NCI-H774 (cell line): ENCODE data around the gene MAGI2.

ENCODE experiments used
- DNase-seq: peaks from one replicate; lab custom pipeline; 2025; lab: John Stamatoyannopoulos, UW

Gene MAGI2

DNA sequence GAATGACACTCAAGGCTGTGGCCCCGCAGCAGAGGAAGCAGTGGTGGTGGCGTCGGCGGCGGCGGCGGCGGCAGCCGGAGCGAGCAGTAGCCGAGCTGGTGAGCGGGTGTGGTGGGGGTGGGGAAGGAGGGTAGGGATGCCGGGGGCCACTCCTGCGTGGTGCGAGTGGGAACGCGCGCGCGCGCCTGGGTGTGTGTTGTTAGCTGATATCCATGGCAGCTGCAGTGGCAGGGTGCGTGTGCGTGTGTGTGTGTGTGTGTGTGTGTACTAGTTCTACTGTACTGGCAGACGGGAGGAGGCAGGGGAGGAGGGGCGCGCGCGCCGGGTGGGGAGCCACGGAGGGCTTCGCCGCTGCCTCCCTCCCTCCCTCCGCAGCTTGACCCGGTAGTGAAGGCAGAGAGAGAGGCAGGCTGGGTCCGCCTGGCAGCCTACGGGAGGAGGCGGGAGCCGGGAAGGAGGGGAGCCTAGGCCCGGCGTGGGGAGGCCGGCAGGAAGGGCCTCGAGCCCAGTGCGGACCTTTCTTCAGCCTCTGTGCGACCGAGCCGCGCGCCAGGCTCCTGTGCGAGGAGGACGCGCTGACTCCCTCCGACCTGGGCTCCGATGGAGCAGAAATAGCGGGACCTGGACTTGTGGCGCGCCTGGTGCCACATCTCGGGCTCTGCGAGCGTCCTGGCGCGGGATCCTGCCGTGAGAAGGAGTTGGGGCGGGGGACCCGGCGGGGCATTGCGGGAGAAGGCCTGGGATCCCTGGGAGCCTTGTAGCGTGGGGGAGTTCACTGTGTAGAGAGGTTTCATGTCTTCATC, at the start of gene MAGI2:
TSS of gene MAGI2 (minus strand) at position 110 of the 803 bp plus-strand sequence. CDS start 347 bp downstream, outside the sequence.
- no peak for DNase-seq

DNA sequence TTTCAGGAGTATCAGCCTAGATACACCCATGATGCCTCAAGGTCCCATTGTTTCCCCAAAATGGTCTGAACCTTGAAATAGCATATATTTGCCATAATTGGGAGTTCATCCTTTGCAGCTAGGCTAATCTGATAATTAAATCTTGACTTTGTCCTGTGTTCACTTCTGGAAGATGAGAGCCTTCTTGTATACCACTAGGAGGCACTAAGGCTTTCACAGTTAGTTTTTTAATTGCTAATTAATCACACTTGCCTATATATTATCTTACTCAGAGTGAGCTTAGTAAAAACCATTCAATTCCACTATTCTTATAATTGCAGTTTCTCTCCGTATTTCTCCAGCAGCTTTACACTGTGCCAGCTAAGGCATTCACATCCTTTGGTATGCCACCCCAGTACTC, 48.7 kb upstream of the MAGI2 start:
- no peak for DNase-seq

DNA sequence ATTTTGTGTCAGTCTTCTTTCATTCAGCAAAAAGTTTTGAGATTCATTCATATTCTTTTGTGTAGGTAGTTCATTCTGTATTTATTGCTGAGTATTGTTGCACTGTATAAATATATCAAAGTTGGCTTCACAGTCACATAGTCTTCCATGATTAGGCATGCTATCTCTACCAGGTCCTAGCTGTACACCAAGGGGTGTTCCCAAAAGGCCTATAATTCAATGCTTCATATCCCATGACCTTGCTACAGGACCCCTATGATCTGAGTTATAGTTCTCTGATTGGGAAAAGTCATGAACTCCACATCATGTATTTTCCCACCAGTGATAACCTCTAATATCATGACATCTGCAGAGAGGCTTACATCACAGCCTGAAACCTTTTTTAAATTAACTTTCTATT, 47.3 kb upstream of the MAGI2 start:
- no peak for DNase-seq

DNA sequence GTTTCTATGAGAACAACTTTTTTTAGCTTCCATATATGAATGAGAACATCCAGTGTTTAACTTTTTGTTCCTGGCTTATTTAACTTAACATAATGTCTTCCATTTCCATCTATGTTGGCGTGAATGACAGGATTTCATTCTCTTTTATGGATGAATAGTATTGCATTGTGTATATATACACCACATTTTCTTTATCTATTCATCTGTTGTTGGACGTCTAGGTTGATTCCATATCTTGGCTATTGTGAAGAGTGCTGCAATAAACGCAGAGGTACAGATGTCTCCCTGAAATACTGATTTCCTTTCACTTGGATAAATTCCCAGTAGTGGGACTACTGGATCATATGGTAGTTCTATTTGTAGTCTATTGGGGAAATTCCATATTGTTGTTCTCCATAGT, 44.3 kb upstream of the MAGI2 start:
- no peak for DNase-seq

DNA sequence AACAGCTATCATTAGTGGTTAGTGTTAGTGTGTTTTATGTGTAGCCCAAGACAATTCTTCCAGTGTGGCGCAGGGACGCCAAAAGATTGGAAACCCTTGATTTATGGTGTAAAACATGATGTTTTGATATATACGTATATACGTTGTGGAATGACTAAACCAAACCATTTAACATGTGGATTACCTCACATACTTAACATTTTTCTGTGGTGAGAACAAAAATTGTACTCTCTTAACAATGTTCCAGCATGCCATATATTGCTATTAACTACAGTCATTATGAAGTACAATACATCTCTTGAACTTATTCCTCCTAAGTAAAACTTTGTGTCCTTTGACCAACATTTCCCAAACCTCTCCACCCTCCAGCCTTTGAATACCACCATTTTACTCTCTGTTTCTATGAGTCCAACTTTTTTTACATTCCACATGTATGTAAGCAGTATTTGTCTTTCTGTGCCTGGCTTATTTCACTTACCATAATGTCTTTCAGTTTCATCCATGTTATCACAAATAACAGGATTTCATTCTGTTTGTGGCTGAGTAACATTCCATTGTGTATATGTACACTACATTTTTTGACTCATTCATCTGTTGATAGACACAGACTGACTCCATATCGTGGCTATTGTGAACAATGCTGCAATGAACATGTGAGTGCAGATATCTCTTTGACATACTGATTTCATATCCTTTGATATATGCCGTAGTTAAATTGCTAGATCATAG, 42.2 kb upstream of the MAGI2 start:
- no peak for DNase-seq

DNA sequence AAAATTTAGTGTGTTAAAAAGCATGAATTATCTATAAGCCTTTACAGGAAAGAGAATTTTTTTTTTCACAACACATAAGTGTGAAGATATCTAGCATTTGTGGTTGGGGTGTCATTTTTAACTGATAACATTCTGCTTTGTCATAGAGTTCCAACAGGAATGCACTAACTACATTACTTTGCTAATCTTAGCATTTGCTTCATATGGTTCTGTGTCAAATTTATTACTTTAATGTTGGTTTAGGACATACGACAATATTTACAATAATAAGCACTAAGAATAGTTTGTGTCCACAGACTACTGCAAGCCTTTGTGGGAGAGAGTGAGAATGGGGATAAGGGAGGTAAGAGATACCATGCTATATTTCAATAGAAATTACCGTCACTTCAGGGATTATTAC, 40.6 kb upstream of the MAGI2 start:
- no peak for DNase-seq

DNA sequence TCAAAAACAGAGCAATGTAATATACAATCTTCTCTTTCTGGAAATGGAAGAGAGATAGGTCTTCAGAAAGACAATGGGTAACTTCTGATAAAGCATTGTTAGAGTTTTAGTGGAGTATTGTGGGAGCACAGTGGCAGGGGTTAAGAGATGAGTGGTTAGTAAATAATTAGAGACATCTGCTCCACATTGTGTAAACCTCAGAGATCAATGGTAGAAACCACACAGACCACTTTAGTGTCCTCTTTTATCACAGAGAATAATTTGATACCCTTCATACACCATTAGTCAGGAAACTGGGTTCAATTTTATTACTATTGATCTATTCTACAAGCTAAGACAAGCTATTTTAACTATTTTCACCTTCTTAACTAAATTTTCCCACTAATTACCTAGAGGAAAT, 35.9 kb upstream of the MAGI2 start:
- DNase-seq = no peak

DNA sequence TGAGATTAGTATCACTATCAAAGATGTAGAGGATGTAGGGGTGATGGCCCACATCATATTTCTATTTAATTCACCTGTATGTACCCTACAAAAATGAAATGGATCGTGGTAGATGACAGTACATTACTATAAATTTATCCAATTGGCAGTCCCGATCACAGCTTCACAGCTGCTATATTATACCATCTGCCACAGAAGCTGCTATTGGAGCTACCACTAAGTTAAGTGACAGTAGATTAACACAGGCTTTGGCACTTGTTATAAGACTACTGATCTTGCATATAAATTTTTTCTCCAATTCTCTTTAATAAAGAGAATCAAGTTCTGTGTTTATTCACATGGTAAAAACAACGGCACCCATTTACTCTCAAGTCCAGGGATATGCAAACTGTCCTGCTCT, 24.9 kb upstream of the MAGI2 start:
- DNase-seq = no peak

DNA sequence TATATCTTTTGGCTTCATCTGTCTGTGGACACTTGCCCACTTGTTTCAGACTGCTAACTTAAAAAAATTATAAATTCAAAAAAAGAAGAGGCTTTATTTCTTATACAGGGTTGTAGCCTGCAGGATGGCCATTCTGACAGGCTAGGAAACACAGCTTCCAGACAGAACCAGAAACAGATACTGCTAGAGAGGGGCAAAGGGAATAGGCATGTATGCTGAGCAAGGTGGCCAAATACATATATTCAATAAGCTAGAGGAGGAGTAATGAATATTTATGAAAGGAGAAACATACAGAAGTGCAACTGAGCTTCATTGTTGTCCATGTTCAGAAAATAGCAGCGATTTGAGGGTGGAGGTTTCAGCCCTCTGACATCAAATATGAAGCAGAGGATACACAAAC, 22.0 kb upstream of the MAGI2 start:
- no peak for DNase-seq

DNA sequence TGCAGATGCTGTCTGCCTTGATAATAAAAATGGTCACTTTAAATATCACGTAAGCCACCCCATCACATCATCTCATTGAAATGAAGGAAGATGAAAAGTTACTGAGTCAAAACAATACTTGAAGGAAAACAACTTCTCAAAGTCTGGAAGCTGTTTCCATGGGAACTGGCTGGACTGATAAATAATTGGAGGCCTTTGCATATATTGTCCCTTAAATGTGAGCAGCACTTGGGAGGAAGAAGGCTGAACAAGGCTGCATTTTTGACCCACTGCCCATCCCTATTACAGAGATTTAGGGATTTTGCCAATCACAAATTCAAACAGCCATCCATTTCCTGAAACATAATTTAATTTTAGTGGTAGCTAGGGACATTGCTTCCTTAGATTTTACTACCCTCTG, 18.2 kb upstream of the MAGI2 start:
- DNase-seq = no peak

DNA sequence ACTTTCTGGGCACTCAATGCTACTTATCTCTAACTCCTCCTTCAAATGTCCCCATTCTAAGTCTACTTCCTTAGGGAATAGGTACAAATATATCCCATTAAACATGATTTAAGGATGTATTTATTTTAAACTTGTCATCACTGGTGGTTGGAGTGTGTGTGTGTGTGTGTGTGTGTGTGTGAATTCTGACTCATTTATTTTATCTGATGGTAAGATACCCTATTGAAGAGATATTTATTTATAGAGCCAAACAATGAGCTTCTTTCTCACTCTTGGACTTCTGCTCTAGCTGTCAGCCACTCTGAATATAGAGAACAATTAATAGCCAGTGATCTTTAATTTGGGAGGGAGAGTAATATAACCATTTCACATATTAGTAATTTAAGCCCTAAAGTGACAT, 17.8 kb upstream of the MAGI2 start:
- DNase-seq = no peak

DNA sequence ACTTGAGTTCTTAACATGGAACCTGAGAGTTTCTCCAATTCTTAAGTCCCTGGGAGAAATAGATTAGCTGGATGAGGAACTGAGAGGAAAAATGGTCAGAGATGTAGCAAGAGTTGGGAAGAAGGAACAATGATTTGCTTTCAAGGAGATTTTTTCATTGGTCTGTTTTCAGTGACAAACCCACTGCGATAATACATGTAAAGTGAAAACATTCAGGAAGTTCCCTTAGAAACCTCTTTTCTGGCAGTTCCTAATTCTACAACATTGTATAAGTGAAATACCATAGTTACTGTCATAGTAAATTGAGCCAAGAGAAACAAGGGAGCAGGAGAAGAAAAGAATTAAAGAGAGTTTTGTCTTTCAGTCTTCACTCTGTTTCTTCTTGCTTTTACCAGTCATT, 12.1 kb upstream of the MAGI2 start:
- DNase-seq = no peak

DNA sequence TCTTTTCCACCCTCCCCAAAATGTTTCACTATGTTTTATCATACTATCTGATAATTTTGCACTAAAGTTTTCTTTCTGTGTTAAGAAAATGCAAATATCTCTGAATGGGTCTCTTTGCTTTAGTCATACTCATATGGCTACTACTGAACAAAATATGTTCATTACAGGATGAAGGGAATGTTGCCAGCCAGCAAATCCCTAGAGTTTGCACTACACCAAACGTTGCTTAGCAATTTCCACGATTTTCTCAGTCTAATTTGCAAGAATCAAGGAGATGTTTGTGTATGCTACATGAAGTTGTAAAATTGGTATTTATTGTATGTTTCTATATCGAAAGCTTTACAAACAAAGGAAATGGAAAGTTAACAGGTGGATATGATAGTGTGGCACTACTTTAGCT, 10.6 kb upstream of the MAGI2 start:
- DNase-seq = no peak

DNA sequence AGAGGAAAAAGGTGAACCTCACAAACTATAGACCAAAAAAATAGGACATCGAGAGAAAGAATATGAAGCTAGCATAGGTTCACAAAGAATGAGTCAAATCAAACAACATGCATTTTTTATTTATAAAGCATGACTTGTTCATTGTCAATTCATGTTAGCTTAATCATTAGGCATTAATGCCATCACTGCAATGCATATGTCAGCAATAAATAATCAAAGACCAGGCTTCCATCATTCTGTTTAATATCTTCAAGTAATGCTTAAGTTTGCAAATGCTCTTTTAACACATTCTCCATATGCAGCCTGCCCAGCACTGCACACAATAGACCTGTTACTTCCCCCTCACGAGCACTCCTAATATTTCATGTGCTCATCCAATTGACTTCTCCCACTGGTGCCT, 8.9 kb upstream of the MAGI2 start:
- DNase-seq = no peak

DNA sequence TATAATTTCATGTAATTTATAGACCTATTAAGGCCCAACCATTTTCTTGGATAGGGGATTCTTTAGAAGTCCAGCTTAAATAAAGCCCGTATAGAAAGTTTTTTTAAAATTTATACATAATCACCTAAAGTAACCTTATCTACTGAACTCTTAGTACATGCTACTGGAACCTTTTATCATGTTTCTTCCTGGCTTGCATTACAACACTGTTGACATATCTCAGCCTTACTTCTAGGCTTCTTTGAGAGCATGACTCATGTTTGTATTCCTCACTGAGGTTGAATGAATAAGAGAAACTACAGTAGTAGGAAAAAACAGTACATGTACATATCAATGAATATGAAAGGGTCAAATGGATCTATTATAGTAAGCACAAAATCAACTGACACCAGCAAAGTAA, 8.2 kb upstream of the MAGI2 start:
- DNase-seq = no peak

DNA sequence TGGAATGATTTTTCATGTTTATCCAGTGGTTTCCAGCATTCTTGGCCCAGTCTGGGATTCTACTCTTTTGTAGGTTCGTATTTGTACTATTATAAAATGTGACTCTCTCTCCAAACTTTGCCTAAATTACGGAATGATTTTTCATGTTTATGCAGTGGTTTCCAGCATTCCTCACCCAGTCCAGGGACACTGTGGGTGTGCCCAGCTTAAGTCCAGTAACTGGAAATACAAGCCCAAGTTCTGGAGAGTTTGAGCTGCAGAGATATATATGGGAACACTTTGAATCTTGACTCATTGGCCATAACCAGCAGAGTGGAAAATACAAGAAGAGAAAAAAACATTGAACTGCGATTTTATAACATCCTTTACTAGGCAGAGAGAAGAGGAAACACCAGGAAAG, 5.9 kb upstream of the MAGI2 start:
- no peak for DNase-seq

DNA sequence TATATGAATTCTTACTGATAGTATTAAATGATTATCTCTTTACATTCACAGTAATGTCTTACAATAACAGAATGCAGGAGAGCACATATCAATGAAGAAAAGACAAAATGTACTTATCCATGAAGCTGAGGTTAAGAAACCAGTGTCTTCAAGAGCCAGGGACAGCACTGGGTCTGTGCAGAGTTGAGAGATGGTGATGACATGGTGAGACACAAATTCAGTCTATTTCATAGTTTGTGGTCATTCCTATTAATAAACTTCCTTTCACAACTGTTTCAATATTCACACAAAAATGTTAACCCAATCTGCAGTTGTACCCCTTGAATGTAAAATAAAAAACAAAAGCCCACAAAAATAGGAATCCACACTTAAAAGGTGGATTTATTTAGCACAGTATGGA, 5.3 kb upstream of the MAGI2 start:
- no peak for DNase-seq

DNA sequence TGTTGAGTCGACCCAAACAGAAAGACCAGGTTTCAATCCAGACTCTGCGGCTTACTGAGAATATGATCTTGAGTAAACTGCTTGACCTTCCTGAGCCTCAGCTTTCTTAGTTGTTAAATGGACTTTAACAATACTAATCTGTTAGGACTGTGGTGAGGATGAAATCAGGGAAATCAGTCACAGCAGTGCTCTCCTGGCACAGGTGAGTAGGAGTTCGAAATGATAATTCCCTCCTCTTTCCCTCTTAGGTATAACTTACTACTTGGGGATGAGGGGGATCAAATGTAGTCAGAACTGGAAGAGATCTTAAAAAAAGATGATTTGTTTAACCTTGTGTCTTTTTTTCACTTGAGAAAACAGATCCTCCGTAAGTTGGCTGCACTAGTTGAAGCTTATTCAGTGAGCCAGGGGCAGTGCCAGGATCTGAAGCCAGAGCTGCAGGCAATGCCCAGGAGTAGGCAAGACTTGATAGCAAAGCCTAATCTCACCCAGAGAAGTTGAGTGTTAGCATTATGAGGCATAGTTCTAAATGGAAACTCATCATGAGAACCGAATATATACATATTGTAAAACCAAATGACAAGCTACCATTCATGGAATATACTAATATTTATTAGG, 1.8 kb upstream of the MAGI2 start:
- no peak for DNase-seq

DNA sequence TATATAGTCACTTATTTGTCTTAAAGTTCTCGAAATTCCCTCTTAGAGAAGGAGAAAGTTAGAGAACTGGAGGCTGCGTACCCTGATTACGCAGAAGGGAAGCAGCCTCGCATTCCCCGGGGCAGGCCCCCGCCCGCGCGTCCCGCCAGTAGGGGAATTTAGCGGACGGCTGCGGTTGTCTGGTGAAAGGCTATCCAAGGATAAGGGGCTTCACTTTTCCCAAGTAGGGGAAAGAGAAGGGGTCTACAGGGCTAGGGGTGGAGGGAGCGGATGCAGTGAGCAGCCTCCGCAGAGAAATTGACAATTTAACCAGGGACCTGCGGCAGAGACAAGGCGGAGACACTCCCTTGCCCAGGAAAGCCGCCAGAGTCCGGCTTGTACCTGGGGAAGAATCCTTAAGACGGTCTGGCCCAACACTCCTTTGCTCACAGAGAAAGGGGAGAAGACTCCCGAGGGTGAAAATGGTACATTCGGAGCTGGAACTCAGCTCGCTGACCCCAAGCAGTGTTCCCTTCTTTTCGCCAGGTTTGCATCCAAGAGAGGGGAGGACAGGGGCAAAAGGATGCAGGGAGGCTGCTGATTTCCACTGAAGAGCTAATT, 994 bp upstream of the MAGI2 start:
- DNase-seq = no peak

DNA sequence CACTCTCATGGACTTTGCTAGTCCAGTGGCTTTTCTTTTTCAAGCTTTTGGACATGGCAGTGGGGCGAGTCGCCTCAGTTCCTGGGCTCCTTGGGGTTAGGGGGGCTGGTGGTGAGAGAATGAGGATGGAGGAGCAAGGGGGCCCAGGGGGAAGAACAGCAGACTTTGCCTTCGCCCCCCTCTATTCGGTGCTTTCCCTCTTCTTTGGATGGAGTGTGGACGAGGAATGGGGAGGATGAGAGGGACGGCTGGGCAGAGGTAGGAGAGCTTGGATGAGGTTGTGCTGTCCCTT, 255 bp downstream of the MAGI2 start:
- DNase-seq = no peak

DNA sequence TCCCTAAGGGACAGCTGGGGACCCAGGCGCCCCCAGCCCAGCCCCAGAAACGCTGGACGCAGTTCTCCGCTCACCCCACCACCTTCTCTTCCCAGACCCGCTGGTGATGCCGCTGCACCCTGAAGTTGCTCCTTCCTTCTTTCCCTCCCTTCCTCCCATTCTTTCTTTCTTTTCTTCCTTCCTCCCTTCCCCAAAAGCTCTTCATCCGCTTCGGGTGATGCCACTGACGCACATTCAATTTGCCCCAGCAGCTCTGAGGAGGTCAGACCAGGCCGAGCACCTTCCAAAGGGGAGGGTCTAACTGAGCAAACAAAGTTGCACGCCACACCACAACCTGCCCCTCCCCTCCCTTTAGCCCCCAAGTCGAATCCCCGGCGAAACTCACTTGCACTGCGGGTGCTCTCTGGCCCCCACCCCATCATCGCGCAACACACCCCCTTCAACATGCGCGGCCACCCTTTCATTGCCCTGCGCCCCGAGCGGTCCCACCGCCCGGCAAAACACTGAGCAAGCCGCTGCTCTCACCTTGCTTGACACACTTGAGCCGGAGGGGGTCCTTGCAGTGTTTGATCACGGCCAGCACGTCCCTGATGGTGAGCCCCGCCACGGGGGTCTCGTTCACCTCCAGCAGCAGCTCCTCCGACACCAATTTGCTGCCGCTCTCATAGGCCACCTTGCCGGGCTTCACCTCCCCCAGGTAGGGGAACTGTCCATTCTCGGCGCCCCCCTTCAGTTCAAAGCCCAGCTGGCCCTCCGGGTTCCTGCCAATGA, 787 bp downstream of the MAGI2 start:
- DNase-seq = no peak

DNA sequence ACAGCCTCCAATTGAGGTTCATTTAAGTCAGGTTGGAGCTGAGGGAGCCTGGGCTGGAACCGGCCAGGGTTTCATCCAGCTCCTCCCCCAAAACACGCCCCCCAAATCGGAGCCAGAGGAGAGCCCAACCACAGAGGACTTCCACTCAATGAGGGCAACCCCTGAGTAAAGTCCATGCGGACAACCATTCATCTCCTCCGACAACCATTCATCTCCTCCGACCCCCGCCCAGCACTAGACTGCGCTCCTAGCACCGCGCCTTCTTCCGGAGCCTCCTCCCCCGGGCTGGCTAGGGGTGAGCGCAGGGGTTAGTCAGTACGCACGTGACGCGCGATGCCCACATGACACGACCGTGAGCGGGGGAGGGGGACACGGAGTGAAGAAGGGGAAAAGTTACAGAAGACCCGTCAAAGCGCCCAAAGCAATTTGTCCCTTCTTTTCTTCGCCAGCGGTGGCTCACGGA, 1.4 kb downstream of the MAGI2 start:
- peak; percentile 43 for DNase-seq
